ENCODE results near the gene SH2D2A. TPM values are rescaled to one million over a fixed set of nuclear protein-coding genes. Genes with fewer than 3 reads are reported as not detected.

SH2D2A gene
- total RNA-seq, 2 experiments from 2014 or later: 51.6 to 51.8 TPM

DNA sequence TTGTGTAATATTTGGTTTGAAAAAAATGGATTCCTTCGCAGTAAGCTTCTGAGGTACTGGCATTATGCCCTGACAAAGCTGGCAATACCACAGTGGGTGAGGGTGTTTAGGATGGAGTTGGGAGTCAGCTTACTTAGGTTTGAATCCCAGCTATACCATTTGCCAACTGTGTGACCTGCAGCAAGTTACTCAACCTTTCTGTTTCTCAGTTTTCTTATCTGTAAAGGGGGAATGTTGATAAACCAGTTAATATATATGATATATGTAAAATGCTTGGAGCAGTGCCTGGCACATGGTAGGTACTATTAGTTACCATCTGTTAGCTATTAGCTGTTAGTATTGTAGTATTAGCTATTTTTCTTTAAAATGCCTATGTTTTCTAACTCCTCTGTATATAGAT, 60.3 kb downstream of the SH2D2A start:
- H3K36me3 Mint-ChIP-seq (ENCODE audit: low read depth): peaks cover 9% of the 10 kb centered on the region

More for the DNA sequence above, 60.3 kb downstream of the SH2D2A start:
- no peak overlapping the region for H3K4me3 Mint-ChIP-seq
- H3K27me3 Mint-ChIP-seq: no peaks in the 10 kb centered on the region
- CTCF ChIA-PET: interaction anchor here (1.5 to 2.2 kb wide), 2 partner anchors 30 to 67 kb away, joined by 7 to 9 read pairs; no protein-coding TSS in a partner anchor
- TF ChIP-seq, protein P1, sequence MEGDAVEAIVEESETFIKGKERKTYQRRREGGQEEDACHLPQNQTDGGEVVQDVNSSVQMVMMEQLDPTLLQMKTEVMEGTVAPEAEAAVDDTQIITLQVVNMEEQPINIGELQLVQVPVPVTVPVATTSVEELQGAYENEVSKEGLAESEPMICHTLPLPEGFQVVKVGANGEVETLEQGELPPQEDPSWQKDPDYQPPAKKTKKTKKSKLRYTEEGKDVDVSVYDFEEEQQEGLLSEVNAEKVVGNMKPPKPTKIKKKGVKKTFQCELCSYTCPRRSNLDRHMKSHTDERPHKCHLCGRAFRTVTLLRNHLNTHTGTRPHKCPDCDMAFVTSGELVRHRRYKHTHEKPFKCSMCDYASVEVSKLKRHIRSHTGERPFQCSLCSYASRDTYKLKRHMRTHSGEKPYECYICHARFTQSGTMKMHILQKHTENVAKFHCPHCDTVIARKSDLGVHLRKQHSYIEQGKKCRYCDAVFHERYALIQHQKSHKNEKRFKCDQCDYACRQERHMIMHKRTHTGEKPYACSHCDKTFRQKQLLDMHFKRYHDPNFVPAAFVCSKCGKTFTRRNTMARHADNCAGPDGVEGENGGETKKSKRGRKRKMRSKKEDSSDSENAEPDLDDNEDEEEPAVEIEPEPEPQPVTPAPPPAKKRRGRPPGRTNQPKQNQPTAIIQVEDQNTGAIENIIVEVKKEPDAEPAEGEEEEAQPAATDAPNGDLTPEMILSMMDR (IDR thresholded peaks at IDR 0.05): no peak
- Histone ChIP-seq H3K36me3 (ENCODE audit: insufficient read depth, low read length) (no peaks in the 10 kb centered on the region), H3K27ac (ENCODE audit: low read depth in 1 of 2, low read length in 2 of 2) (no peak overlapping the region), H3K4me3 (ENCODE audit: low read length) (no peak overlapping the region), H3K4me1 (ENCODE audit: insufficient read depth, low read length) (peaks cover 11% of the 10 kb centered on the region), H3K27me3 (ENCODE audit: control insufficient read depth in 1 of 2, insufficient read depth in 2 of 2, low read length in 2 of 2) (no peaks in the 10 kb centered on the region), H3K9me3 (ENCODE audit: control insufficient read depth in 1 of 2, insufficient read depth in 1 of 2, low read length in 2 of 2) (no peaks in the 10 kb centered on the region)
- DNase-seq (no peak), ATAC-seq (ENCODE audit: poor library complexity) (no peak)
- no peaks in the 10 kb centered on the region for H3K9me3 Mint-ChIP-seq
- H3K27ac Mint-ChIP-seq: no peak overlapping the region
- intact Hi-C loops (cut with DNase I, micrococcal nuclease): no loop called here
- peaks cover 29% of the 10 kb centered on the region for H3K4me1 Mint-ChIP-seq (ENCODE audit: low read depth)
- POLR2A ChIA-PET: interaction anchor here (0.7 to 1.1 kb wide), 6 partner anchors 9 to 34 kb away, joined by 3 to 5 read pairs (median 4); partner anchors contain the start of genes ISG20L2, METTL25B, MRPL24 and PRCC

Other genes starting within 250 kb of the SH2D2A start
- gene IQGAP3, start 244.3 kb downstream of the SH2D2A start, total RNA-seq: not detected
- 1 to 10 TPM; 5.7 to 8.1 TPM for gene TTC24, start 237.1 kb downstream of the SH2D2A start, total RNA-seq
- gene NAXE, start 225.1 kb downstream of the SH2D2A start, total RNA-seq: 10 to 100 TPM; 23.3 to 27.8 TPM
- 10 to 100 TPM; 35.3 to 36.3 TPM for gene GPATCH4, start 215.4 kb downstream of the SH2D2A start, total RNA-seq
- gene HAPLN2, start 197.4 kb downstream of the SH2D2A start, total RNA-seq: under 1 TPM; 0.44 to 0.56 TPM
- not detected for gene BCAN, start 174.7 kb downstream of the SH2D2A start, total RNA-seq
- not detected for gene NES, start 139.4 kb downstream of the SH2D2A start, total RNA-seq
- gene CRABP2, start 111.3 kb downstream of the SH2D2A start, total RNA-seq: 1 to 10 TPM; 3.2 to 4.2 TPM
- gene METTL25B, start 88.4 kb downstream of the SH2D2A start, total RNA-seq: 10 to 100 TPM; 10.6 to 12.0 TPM
- gene ISG20L2, start 88.1 kb downstream of the SH2D2A start, total RNA-seq: 10 to 100 TPM; 44.2 to 50.9 TPM
- gene MRPL24, start 75.8 kb downstream of the SH2D2A start, total RNA-seq: 10 to 100 TPM; 11.7 to 11.9 TPM
- gene HDGF, start 65.2 kb downstream of the SH2D2A start, total RNA-seq: 10 to 100 TPM; 60.8 TPM
- 10 to 100 TPM; 49.5 to 50.0 TPM for gene PRCC, start 49.3 kb downstream of the SH2D2A start, total RNA-seq
- gene INSRR, start 42.3 kb upstream of the SH2D2A start, total RNA-seq: not detected
- under 1 TPM; 0.42 to 0.52 TPM for gene NTRK1, start 44.0 kb upstream of the SH2D2A start, total RNA-seq
- under 1 TPM; 0.20 to 0.41 TPM for gene PEAR1, start 76.9 kb upstream of the SH2D2A start, total RNA-seq
- not detected for gene LRRC71, start 103.8 kb upstream of the SH2D2A start, total RNA-seq
- gene ARHGEF11, start 228.9 kb upstream of the SH2D2A start, total RNA-seq: 10 to 100 TPM; 13.7 to 13.9 TPM

Data from CD4-positive, alpha-beta T cell (primary cell).